Activated T-cell treated with anti-CD3 and anti-CD28 coated beads for 4 hours (primary cell): ENCODE results near the gene ESR1.
"Not testable (repeated sequence)": the region's sequence is repeated elsewhere in the genome, so short reads cannot be mapped to it uniquely, and the experiment has no call there.

Experiments used
- DNase-seq: peaks from one replicate; pipeline ENCODE4 v3.0.0-alpha.2; 2020

Gene ESR1

GRCh38 chr6:152100183-152100618, 292.7 kb downstream of the ESR1 start:
- DNase-seq, result no peak

DNA sequence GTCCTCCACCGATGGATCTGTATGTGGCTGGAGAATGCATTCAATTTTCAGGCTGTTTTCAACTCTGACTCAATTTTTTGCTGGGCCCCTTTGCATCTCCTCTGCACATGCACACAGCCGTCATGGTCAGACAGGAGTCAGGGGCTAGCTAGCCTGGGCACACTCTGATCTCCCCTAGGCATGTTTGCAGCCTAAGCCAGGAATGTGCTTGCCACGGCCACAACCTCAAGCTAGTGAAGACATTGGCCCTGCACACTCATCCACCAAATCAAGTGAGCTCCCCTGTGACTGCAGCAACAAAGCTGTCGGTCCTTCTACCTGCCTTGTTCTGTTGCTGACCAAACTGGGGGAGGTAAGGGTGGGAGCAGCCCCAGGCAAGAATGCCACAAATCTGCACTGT, 300.5 kb downstream of the ESR1 start:
- no peak for DNase-seq

DNA sequence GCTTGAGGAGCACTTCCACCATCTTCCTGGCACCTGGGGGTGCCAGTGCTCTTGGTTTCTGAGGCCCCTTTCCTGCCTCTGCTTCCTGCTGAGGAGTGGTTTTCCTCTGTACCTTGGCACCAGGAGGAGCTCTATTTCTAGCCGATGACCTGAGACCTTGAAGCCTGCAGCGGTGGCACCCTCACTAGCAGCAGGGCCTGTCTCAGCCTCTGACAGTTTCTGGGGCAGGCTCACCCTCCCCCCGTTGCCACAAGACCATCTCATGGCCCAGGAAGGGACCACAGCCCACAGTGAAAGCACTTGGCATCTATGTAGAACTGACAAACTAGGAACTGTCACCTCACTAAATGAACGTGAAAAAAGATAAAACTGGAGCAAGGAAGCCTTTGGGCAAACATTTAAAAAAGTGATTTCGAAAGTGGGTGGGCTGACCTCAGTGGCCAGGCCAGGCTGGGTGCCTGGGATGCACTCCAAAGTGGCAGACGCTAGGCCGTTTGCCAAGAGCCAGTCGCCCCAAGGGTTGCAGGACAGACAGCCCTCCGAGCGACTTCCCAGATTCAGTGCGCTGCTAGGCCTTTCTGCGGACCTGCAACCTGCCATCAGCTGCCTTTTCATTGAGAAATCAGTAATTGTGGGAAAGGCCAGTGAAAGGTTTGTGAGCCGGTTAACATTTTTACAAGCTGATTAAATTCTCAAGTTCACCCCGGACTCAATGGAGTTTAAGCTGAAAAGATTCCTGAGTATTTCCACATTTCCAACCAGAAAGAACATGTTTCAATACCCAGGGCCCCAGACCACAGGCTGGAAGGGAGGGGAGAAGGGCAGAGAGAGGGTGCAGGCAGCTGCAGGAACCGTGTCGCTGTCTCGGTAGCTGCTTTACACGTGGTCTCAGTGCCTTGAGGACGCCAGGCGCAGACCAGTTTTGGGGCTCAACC, 303.7 kb downstream of the ESR1 start:
- DNase-seq, result no peak

DNA sequence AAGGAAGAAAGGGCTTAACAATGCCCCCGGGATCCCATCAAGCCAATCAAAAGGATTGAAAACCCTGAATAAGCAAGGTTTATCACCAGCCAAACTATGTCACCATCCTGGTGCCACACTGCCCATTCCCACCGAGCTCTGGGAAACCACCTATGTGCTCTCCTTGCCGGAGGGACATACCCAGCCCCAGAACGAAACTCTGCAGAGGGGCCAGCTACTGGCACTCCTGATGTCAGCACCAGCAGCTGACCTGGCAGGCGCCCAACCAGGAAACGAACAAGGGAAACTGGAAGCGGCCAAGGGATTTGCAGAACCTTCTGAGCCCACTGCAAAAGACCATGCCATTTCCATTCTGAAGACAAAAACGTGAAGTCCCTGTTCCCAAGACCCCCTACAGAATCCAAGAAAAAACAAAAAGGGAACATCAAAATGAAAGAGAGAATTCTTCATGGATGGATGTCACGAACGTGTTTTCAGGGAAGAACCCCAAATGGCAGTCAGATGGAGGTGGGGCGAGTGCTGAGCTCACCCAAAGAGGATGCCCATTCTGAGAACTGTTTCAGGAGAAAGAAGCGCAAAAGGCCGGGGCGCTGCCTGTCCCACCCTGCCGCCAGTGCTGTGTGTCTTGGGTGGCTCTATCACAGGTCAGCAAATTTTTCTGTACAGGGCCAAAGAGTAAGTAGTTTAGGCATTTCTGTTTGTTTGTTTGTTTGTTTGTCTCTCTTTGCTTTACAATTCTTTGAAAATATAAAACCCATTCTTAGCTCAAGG, 305.2 kb downstream of the ESR1 start:
- DNase-seq, result no peak

- no peak for DNase-seq
Measured at GRCh38 chr6:152117156-152118133, 310.0 kb downstream of the ESR1 start.

DNA sequence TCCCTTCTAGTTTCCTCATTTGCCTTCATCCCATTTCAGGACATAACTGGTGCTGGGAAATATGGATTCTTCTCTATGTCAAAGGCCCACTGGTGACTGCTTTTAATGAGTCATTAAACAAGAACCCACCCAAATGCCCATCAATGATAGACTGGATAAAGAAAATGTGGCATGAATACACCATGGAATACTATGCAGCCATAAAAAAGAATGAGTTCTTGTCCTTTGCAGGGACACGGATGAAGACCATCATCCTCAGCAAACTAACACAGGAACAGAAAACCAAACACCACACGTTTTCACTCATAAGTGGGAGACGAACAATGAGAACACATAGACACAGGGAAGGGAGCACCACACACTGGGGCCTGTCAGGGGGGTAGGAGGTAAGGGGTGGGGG, 310.7 kb downstream of the ESR1 start:
- no peak for DNase-seq

GRCh38 chr6:152118678-152119077, 311.2 kb downstream of the ESR1 start:
- DNase-seq, result no peak

DNA sequence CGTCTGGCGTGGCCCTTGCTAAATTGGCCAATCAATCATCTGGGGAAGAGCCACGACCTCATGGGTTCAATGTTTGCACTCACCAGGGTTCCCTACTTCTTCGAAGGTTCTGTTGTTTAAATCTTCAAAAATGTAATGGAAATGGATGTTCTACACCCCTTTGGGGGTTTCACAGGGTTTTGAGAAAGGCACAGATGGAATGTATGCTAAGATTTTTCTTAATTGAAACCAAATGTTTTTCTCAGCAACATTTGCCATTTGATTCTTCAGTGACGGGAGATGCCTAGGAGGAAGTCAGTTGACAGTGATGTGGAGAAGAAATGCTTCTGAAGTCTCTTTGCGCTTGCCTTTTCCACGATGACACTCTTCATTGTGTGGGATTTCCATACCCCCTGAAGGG, 312.3 kb downstream of the ESR1 start:
- DNase-seq, result no peak

DNA sequence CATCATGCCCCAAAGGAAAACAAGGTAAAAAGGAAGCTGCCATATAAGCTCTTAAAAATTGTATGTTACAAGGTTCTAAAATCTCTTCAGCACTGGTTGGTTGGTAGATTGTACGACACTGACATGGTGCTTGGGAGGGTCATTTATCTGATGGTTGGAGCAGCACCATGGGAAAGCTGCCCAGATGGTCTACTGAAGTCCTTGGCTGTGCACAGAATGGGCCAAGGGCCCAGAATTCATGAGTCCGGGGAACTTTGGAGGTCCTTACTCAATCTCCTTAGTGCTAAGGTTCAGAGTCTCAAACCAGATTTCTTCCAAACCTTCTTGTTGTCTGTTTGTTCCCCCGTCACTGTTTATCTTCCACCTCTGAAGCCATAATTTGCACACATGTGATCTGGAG, 314.4 kb downstream of the ESR1 start:
- DNase-seq, result no peak

- no peak for DNase-seq
Measured at GRCh38 chr6:152122434-152122833, 315.0 kb downstream of the ESR1 start.

DNA sequence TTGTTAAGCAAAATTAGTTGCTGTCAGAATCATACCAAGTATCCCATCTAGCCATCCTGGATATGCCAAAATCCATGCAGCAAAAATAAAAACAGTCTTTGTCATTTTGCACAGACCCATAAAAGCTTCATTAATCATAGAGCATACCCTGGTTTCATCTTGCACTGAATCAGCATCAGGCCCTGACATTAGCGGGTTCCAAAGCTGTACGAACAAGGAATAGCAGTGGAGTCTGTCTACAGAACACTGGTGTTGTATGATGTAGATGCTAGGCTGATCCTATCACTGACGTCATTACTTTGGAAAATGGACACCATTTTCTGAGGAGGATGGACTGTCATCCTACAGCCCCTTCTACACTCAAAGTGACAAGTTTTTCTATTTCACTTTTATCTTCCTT, 315.6 kb downstream of the ESR1 start:
- no peak for DNase-seq

DNA sequence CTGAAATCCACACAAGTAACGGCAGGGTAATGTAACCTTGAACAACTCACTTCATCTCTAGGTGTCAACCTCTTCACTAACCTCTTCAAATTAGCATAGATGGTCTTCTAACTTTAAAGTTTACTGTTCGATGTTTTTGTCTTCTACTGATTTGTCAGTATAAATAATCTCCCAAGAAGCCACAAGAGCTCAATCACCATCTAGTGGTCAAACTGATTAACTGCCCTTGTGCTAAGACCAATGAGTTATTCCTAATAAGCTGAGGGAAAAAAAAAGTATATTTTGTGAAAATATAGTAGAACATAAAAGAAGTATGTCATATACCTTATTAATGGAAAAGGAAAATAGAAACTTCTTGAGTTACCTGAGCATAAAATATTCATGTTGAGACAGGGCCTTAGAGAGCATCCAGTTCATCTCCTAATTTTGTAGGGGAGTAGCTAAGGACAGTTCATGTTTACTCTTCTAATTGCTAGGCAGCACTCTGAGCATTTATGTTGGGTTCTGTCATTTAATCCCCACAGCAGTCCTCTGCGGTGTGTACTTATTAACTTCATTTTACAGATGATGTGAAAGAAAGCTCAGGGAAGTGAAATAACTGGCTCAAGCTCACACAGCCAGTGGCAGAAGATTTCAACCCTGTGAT, 317.1 kb downstream of the ESR1 start:
- no peak for DNase-seq

DNA sequence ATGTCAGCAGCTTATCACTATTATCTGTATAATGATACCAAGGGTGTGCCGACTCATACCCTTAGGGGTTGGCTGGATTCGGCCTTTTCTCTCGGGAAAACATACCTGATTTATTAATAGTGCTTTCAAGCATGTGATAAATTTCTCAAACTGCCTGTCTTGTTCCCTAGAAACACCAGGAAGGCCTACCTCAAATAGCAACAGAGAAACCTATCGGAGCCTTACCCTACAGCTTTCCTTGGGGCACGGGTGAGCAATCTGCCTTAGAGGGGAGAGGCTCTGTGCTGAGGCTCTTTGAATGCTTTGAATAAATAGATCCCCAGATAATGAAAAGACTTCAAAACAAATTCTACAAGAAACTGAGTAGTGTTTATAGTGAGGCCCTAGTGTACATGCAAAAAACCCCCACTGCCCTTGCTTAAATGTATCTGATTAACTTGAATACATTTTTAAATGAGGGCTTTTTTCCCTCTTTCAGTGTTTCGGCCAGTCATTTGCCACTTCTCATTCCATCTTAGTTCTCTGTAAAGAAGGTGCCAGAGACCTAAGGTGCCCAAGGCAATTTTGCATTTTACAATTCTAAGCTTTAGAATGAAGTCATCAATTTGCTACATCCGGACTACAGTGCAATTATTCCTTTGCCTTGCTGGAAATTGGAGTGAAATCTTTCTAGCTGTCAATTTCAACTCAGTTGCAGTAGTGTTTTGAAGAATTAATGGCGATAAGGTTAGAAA, 320.1 kb downstream of the ESR1 start:
- no peak for DNase-seq

DNA sequence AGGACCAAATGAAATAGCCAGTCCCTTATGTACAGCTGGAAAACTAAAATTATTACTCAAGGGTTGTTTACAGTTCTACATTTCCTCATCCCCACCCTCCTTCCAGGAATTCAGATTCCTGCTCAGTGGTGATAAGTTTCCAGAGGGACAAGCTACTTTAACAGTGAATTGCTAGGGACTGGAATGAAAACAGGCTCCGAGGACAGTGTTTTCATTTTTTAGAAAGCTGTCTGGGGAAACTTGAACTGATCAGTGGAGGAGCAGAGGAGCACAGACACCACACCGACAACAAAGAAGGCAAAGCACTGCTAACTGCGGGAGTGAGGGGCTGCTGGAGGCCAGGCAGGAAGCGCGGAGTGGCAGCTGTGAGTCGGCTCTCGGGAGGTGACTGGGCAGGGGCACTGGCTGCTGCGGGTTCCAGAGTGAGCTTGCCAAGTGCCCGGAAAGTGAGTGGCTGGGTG, 322.2 kb downstream of the ESR1 start:
- DNase-seq, result no peak

DNA sequence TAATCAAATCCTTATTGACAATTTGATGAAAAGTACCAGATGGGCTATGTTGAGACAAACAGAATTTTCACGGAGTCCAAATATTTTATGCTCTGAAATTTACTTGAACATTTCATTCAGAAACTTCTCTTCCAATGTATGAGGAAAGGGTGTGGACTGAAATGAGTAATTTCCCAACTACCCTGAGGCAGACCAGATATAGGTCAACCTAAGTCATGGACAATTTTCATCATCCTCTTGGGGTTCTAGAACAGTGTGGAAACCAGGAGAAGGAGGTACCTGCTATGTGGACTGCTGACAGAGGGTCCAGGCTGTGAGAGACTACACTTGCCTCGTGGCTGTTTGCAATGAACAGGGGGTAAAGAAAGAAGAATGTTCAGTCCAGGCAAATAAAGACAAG, 323.0 kb downstream of the ESR1 start:
- no peak for DNase-seq

DNA sequence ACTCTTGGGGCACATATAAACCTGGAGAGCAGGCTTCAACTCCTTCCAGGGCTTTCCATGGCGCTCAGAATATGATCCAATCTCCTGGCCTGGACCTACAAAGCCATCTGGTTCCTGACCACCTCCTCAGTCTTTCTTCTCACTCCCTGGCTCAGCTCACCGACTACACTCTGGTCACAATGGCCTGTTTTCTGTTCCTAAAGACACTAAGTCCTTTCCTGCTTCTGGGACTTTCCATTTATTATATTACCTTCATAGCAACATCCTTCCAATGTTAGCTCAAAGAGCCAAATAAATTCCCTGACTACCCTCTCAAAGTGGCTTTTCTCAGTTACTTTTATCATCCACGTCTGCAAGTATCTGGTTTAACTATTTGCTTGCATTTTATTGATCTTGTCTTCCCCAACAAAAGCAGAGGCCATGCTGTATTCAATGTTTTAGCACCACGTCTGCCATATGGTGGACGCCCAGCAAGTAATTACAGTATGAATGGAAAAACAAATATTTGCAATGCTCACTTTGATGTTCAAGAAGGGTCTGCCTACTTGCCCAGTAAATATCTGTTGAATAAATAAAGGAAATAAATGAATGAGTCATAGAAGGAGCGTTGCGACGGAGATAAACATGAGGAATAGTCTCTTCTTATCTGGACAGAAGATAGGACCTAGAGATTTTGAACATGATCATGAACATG, 328.4 kb downstream of the ESR1 start:
- DNase-seq, result no peak

GRCh38 chr6:152136449-152136825, 329.0 kb downstream of the ESR1 start:
- DNase-seq, result no peak

- DNase-seq, result not testable (repeated sequence)
Measured at GRCh38 chr6:152138344-152138743, 330.9 kb downstream of the ESR1 start.

DNA sequence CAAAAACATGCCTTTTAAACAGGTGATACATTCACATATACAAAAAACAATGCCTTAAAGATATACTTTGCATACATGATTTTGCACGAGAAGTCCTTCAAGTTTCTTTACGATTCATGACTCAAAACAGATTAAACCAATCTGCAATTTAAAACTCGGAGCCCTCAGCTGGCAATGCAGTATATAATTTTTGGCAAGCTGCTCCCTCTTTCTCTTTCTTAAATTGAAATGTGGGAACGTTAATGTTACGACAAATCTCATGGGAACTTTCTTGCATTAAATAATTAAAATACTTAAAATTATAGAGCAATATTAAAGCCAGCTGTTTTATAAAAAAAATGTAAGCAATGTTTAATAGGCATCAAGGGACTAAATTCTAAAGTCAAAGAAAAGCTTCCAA, 334.6 kb downstream of the ESR1 start:
- DNase-seq, result no peak

DNA sequence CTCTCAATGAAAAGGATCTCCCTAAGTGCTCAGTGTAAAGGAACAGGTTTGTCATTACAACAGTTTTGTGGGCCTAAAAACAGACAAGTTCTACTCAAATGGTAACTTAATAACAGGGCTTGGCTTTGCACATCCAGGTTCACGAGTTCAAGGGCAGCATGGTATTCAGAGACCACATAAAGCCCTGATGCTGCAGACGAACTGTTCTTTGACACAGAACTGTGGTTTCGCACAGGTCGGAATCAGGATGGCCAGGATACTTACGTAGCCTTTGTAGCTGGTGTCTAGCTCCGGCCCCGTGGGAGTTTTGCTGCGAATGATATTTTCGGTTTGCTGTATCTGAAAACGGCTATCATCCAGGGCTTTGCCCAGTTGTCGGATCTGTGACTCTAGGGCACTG, 335.9 kb downstream of the ESR1 start:
- no peak for DNase-seq

GRCh38 chr6:152146385-152146784, 338.9 kb downstream of the ESR1 start:
- no peak for DNase-seq
